ENCODE data around the gene CUL2.
A peak's percentile ranks its signal among the peaks of the same experiment; 100 is the strongest.
"Not testable (repeated sequence)": the region's sequence is repeated elsewhere in the genome, so short reads cannot be mapped to it uniquely, and the experiment has no call there.

Gene CUL2

GRCh38 chr10:34979938-34980337, 110.2 kb downstream of the CUL2 start:
- DNase-seq (ENCODE audit: low spot score) = no peak

GRCh38 chr10:34978080-34978479, 112.1 kb downstream of the CUL2 start:
- no peak for DNase-seq (ENCODE audit: low spot score)

- DNase-seq (ENCODE audit: low spot score) = not testable (repeated sequence)
These were observed 113.7 kb downstream of the CUL2 start for GRCh38 chr10:34976380-34976910.

GRCh38 chr10:34974364-34975065, 115.6 kb downstream of the CUL2 start:
- not testable (repeated sequence) for DNase-seq (ENCODE audit: low spot score)

GRCh38 chr10:34973757-34974156, 116.4 kb downstream of the CUL2 start:
- not testable (repeated sequence) for DNase-seq (ENCODE audit: low spot score)

- DNase-seq (ENCODE audit: low spot score) = not testable (repeated sequence)
These were observed 117.0 kb downstream of the CUL2 start for GRCh38 chr10:34973121-34973520.

- not testable (repeated sequence) for DNase-seq (ENCODE audit: low spot score)
These were observed 117.5 kb downstream of the CUL2 start for GRCh38 chr10:34972591-34972990.

GRCh38 chr10:34971606-34972334, 118.4 kb downstream of the CUL2 start:
- DNase-seq (ENCODE audit: low spot score) = not testable (repeated sequence)

- no peak for DNase-seq (ENCODE audit: low spot score)
These were observed 121.0 kb downstream of the CUL2 start for GRCh38 chr10:34969171-34969570.

GRCh38 chr10:34967335-34967880, 122.7 kb downstream of the CUL2 start:
- DNase-seq (ENCODE audit: low spot score) = peak; percentile 69

- no peak for DNase-seq (ENCODE audit: low spot score)
These were observed 123.7 kb downstream of the CUL2 start for GRCh38 chr10:34966451-34966850.

GRCh38 chr10:34966040-34966439, 124.1 kb downstream of the CUL2 start:
- DNase-seq (ENCODE audit: low spot score) = no peak

GRCh38 chr10:34964166-34964800, 125.9 kb downstream of the CUL2 start:
- no peak for DNase-seq (ENCODE audit: low spot score)

- no peak for DNase-seq (ENCODE audit: low spot score)
These were observed 127.3 kb downstream of the CUL2 start for GRCh38 chr10:34962866-34963265.

- DNase-seq (ENCODE audit: low spot score) = peak; percentile 46
These were observed 129.2 kb downstream of the CUL2 start for GRCh38 chr10:34960983-34961382.

- no peak for DNase-seq (ENCODE audit: low spot score)
These were observed 130.4 kb downstream of the CUL2 start for GRCh38 chr10:34959786-34960185.

- no peak for DNase-seq (ENCODE audit: low spot score)
These were observed 130.8 kb downstream of the CUL2 start for GRCh38 chr10:34959321-34959720.

All from AG20443 (cell line).